B cell (primary cell): ENCODE data around the gene FBXL14. TPM values are rescaled to one million over a fixed set of nuclear protein-coding genes. Genes with fewer than 3 reads are reported as not detected.

Experiments
- ATAC-seq: fragments of 200-7000 bp; cut with Tn5 transposase; one replicate; pipeline ENCODE4 v1.10.0; 2021; ENCODE audit warnings: low read depth, mild to moderate bottlenecking, moderate number of reproducible peaks, moderate library complexity
- CTCF ChIA-PET: fragments of 350-600 bp; sonication (Branson Sonifier 250); formaldehyde crosslinking; loops from one replicate; lab custom pipeline; 2021; ENCODE audit warnings: antibody characterized with exemption, inconsistent platforms; lab: Charles Lee
- POLR2A ChIA-PET: fragments of 350-600 bp; sonication (Branson Sonifier 250); formaldehyde crosslinking; loops from one replicate; lab custom pipeline; 2021; ENCODE audit warnings: antibody characterized with exemption; lab: Charles Lee
- DNase-seq: peaks from one replicate; pipeline ENCODE4 v3.0.0; 2013
- H2AFZ ChIP-seq: 2 replicates; pipeline ENCODE4 v1.6.1; 2012; ENCODE audit warnings: mild to moderate bottlenecking, low read depth, low read length; ENCODE audit not compliant: insufficient read depth, poor library complexity, severe bottlenecking
- H3K27ac ChIP-seq, 2 donors: 1 replicate in 1 of 2; 2 replicates in 1 of 2; pipeline ENCODE4 v1.5.1; 2012 to 2013; ENCODE audit warnings: low read length in 2 of 2, mild to moderate bottlenecking in 2 of 2, moderate library complexity in 1 of 2
- H3K27me3 ChIP-seq, 4 experiments: fragments of 200-600 bp in 1 of 4; sonication (generic) in 1 of 4; replicated peaks in 1 of 4; 1 replicate in 2 of 4; 2 replicates in 2 of 4; pipeline versions ENCODE4 v1.6.1 to v1.7.0; 2013 to 2016; ENCODE audit warnings: low read length in 3 of 4, mild to moderate bottlenecking in 2 of 4, mixed read lengths in 1 of 4, moderate library complexity in 1 of 4; ENCODE audit not compliant: insufficient read depth in 4 of 4, control insufficient read depth in 3 of 4; ENCODE audit errors: control extremely low read depth in 1 of 4
- H3K36me3 ChIP-seq, 2 experiments: replicated peaks in 1 of 2; 1 replicate in 1 of 2; 2 replicates in 1 of 2; pipeline versions ENCODE4 v1.6.1 to v1.7.1; 2013; ENCODE audit warnings: low read length in 1 of 2; ENCODE audit not compliant: insufficient read depth in 2 of 2, control insufficient read depth in 1 of 2; ENCODE audit errors: control extremely low read depth in 1 of 2, extremely low read depth in 1 of 2
- H3K4me1 ChIP-seq, 2 donors: fragments of 200-600 bp in 1 of 2; sonication (generic) in 1 of 2; 1 replicate in 1 of 2; 2 replicates in 1 of 2; pipeline versions ENCODE4 v1.5.1 to v1.6.1; 2013 to 2017; ENCODE audit warnings: low read length in 2 of 2; ENCODE audit not compliant: control insufficient read depth in 2 of 2, insufficient read depth in 2 of 2
- H3K4me2 ChIP-seq: replicated peaks from 2 replicates; pipeline ENCODE3; 2012; ENCODE audit warnings: mild to moderate bottlenecking, low read depth, low read length; ENCODE audit not compliant: poor library complexity, severe bottlenecking
- H3K4me3 ChIP-seq, 5 experiments: fragments of 200-600 bp in 1 of 5; sonication (generic) in 1 of 5; 1 replicate in 3 of 5; 2 replicates in 2 of 5; pipeline versions ENCODE4 v1.5.1 to v1.7.0; 2011 to 2016; ENCODE audit warnings: low read length in 4 of 5, mild to moderate bottlenecking in 4 of 5, low read depth in 2 of 5, control low read depth in 1 of 5, moderate library complexity in 1 of 5; ENCODE audit not compliant: insufficient read depth in 1 of 5; ENCODE audit errors: control extremely low read depth in 1 of 5, extremely low read depth in 1 of 5
- H3K79me2 ChIP-seq: fragments of 200-600 bp; sonication (generic); one replicate; pipeline ENCODE4 v1.6.0; 2016; ENCODE audit warnings: low read length; ENCODE audit not compliant: control insufficient read depth, insufficient read depth
- H3K9ac ChIP-seq: fragments of 200-600 bp; sonication (generic); 2 replicates; pipeline ENCODE4 v1.6.1; 2017; ENCODE audit warnings: mild to moderate bottlenecking, low read length, moderate library complexity
- H3K9me3 ChIP-seq, 3 donors: one replicate each; pipeline versions ENCODE4 v1.6.1 to v1.7.1; 2013; ENCODE audit warnings: low read length in 2 of 3; ENCODE audit not compliant: control insufficient read depth in 2 of 3, insufficient read depth in 1 of 3; ENCODE audit errors: control extremely low read depth in 1 of 3
- H4K20me1 ChIP-seq: 2 replicates; pipeline ENCODE4 v1.6.0; 2012; ENCODE audit warnings: mild to moderate bottlenecking, low read length; ENCODE audit not compliant: insufficient read depth, control insufficient read depth, poor library complexity, severe bottlenecking
- H3K27ac Mint-ChIP-seq: one replicate; pipeline ENCODE4 v1.8.0; 2021; ENCODE audit warnings: mixed read lengths
- H3K27me3 Mint-ChIP-seq: one replicate; pipeline ENCODE4 v1.8.0; 2021; ENCODE audit warnings: mixed read lengths
- H3K4me1 Mint-ChIP-seq: one replicate; pipeline ENCODE4 v1.8.0; 2021; ENCODE audit warnings: mixed read lengths
- H3K4me3 Mint-ChIP-seq: one replicate; pipeline ENCODE4 v1.8.0; 2021; ENCODE audit warnings: mixed read lengths
- H3K9me3 Mint-ChIP-seq: one replicate; pipeline ENCODE4 v1.8.0; 2022; ENCODE audit warnings: mixed read lengths; ENCODE audit not compliant: insufficient read depth
- CTCF ChIP-seq: fragments of 200-600 bp; IDR thresholded peaks from one replicate; pipeline ENCODE4 v1.8.0; 2022; ENCODE audit warnings: antibody characterized with exemption, mild to moderate bottlenecking
- EZH2 ChIP-seq: IDR thresholded peaks from 2 replicates; pipeline ENCODE4 v1.6.1; 2012; ENCODE audit warnings: borderline replicate concordance, low read depth, mild to moderate bottlenecking, moderate library complexity, low read length; ENCODE audit not compliant: insufficient read depth, poor library complexity, severe bottlenecking
- WGBS: methylation state at CpG from one replicate; pipeline ENCODE4 v1.1.5; 2013; ENCODE audit warnings: missing lambda C conversion rate; ENCODE audit not compliant: insufficient coverage; 5-methylcytosine and 5-hydroxymethylcytosine counted together
- intact Hi-C: fragments of 100-400 bp; cut with micrococcal nuclease; formaldehyde crosslinking; loops from one replicate; pipeline ENCODE4 v1.10.0; 2022
- polyA plus RNA-seq: library from polyadenylated mRNA; depleted of rRNA; stranded (reverse); fragments of >200 nt; gene quantifications from 2 replicates; pipeline ENCODE4 v1.2.3, GENCODE V29; 2012
- total RNA-seq, 2 donors: library from RNA; stranded (reverse); fragments of 120-200 nt in 1 of 2; gene quantifications; 1 replicate in 1 of 2; 2 replicates in 1 of 2; pipeline versions ENCODE4 v1.2.3 to v1.2.4, GENCODE V29; 2013 to 2022

Gene FBXL14
- total and polyA plus RNA-seq, 2 donors (not counting 1 experiment from before 2014, with no cell fraction given), result 21.6 to 37.3 TPM

GRCh38 chr12:1606021-1606622 lies 11.7 kb upstream of the FBXL14 start:
- Histone ChIP-seq H3K27me3 (no peaks in the 10 kb centered on the region), H3K9me3 (no peaks in the 10 kb centered on the region), H3K9ac (peak overlapping the region; percentile 70), H3K79me2 (peaks cover 4% of the 10 kb centered on the region), H3K4me1 (peaks cover 11 to 26% of the 10 kb centered on the region in 2 donors), H3K4me3 (peak overlapping the region in 2 of 5 experiments; percentile 56 to 63), H3K27ac (no peak overlapping the region), H4K20me1 (no peaks in the 10 kb centered on the region), H3K36me3 (no peaks in the 10 kb centered on the region), H2AFZ (peak overlapping the region; percentile 83), H3K4me2 (peak overlapping the region; percentile 89)
- Mint-ChIP-seq H3K4me3 (peak overlapping the region; percentile 97), H3K9me3 (no peaks in the 10 kb centered on the region), H3K27me3 (peaks cover 3% of the 10 kb centered on the region), H3K27ac (peak overlapping the region; percentile 66), H3K4me1 (peaks cover 27% of the 10 kb centered on the region)
- WGBS, result 18% methylated on average over 10 of the region's 12 CpGs
- POLR2A ChIA-PET, result interaction anchor here (1.0 to 1.5 kb wide), 2 partner anchors 12 to 488 kb away, joined by 3 to 6 read pairs; no protein-coding TSS in a partner anchor
- ATAC-seq (peak; percentile 25), DNase-seq (peak; percentile 41)
- TF ChIP-seq EZH2 (no peak), CTCF (no peak)
- CTCF ChIA-PET, result interaction anchor here (0.8 to 2.5 kb wide), 14 partner anchors 10 to 657 kb away, joined by 3 to 73 read pairs (median 6); partner anchors contain the start of genes FBXL14 and RAD52
- intact Hi-C loops, result loop anchor here (5.0 kb wide), 1 partner anchor 404 kb away; no protein-coding TSS in a partner anchor
